BJ (cell line): Measurements from ENCODE around the gene TRIML1. TPM values are rescaled to one million over a fixed set of nuclear protein-coding genes. Genes with fewer than 3 reads are reported as not detected.

ENCODE experiments used
- CTCF ChIA-PET: fragments of 350-600 bp; formaldehyde crosslinking; extraction: SDS; loops from one replicate; lab custom pipeline; 2021; ENCODE audit warnings: antibody characterized with exemption, inconsistent platforms; lab: Yijun Ruan, JAX
- POLR2A ChIA-PET: fragments of 300-600 bp; sonication (Branson Sonifier 250); formaldehyde crosslinking; extraction: SDS; loops from one replicate; lab custom pipeline; 2021; ENCODE audit warnings: antibody characterized with exemption; lab: Charles Lee
- DNase-seq: peaks from one replicate; pipeline ENCODE4 v3.0.0-alpha.2; 2011; ENCODE audit warnings: low read depth
- H3K27me3 ChIP-seq: 2 replicates; pipeline ENCODE4 v1.6.0; 2011; ENCODE audit warnings: low read length; ENCODE audit not compliant: control insufficient read depth, insufficient read depth
- H3K36me3 ChIP-seq: 2 replicates; pipeline ENCODE4 v1.5.1; 2011; ENCODE audit warnings: low read length; ENCODE audit not compliant: control insufficient read depth, insufficient read depth
- H3K4me3 ChIP-seq: 2 replicates; pipeline ENCODE4 v1.5.1; 2011; ENCODE audit warnings: low read depth, mild to moderate bottlenecking, control low read depth, low read length
- CTCF ChIP-seq: IDR thresholded peaks from 2 replicates; pipeline ENCODE4 v1.5.1; 2011; ENCODE audit warnings: low read depth, mild to moderate bottlenecking, control low read depth, inconsistent platforms, low read length, moderate library complexity; ENCODE audit not compliant: insufficient read depth
- polyA plus RNA-seq: library from polyadenylated mRNA; depleted of rRNA; stranded (reverse); fragments of >200 nt; gene quantifications from 2 replicates; pipeline ENCODE4 v1.2.3, GENCODE V29; 2011

TRIML1 gene
- polyA plus RNA-seq, 1 experiment: not detected

GRCh38 chr4:188121530-188121929, 17.7 kb upstream of the TRIML1 start:
- Histone ChIP-seq H3K27me3 (no peaks in the 10 kb centered on the region), H3K4me3 (no peak overlapping the region), H3K36me3 (no peaks in the 10 kb centered on the region)
- no peak for TF ChIP-seq CTCF
- ChIA-PET POLR2A (no interaction called here), CTCF (no interaction called here)
- DNase-seq: no peak

GRCh38 chr4:188127214-188127874, 11.9 kb upstream of the TRIML1 start:
- Histone ChIP-seq H3K27me3 (no peaks in the 10 kb centered on the region), H3K4me3 (no peak overlapping the region), H3K36me3 (no peaks in the 10 kb centered on the region)
- CTCF ChIA-PET: no interaction called here
- POLR2A ChIA-PET: no interaction called here
- DNase-seq: peak; percentile 53
- no peak for TF ChIP-seq CTCF

GRCh38 chr4:188130355-188130754, 8.9 kb upstream of the TRIML1 start:
- no peak for TF ChIP-seq CTCF
- DNase-seq: no peak
- Histone ChIP-seq H3K4me3 (no peak overlapping the region), H3K36me3 (no peaks in the 10 kb centered on the region), H3K27me3 (no peaks in the 10 kb centered on the region)
- ChIA-PET CTCF (no interaction called here), POLR2A (no interaction called here)

GRCh38 chr4:188132232-188132631, 7.0 kb upstream of the TRIML1 start:
- POLR2A ChIA-PET: no interaction called here
- H3K4me3 ChIP-seq: no peak overlapping the region
- no peak for TF ChIP-seq CTCF

GRCh38 chr4:188138227-188138626, 1.0 kb upstream of the TRIML1 start:
- no peaks in the 10 kb centered on the region for H3K36me3 ChIP-seq
- H3K4me3 ChIP-seq: no peak overlapping the region
- H3K27me3 ChIP-seq: no peaks in the 10 kb centered on the region
- ChIA-PET POLR2A (no interaction called here), CTCF (interaction anchor here (0.6 kb wide), 1 partner anchor 26 kb away, joined by 3 read pairs; no protein-coding TSS in a partner anchor)
- no peak for DNase-seq
- TF ChIP-seq CTCF: no peak

More at GRCh38 chr4:188132232-188132631, 7.0 kb upstream of the TRIML1 start:
- CTCF ChIA-PET: no interaction called here
- Histone ChIP-seq H3K36me3 (no peaks in the 10 kb centered on the region), H3K27me3 (no peaks in the 10 kb centered on the region)
- DNase-seq: no peak
